DOHH2 (cell line): ENCODE measurements around the gene GMDS.

Source experiments
- H3F3A ChIP-seq: fragments of 200-600 bp; sonication (generic), shearing (Covaris generic); 2 replicates; pipeline ENCODE4 v1.6.0; 2016; ENCODE audit warnings: antibody characterized with exemption, mild to moderate bottlenecking; ENCODE audit not compliant: control insufficient read depth, insufficient read depth
- H3K27ac ChIP-seq: fragments of 200-600 bp; sonication (generic); 2 replicates; pipeline ENCODE4 v1.5.1; 2014; ENCODE audit warnings: low read depth, mild to moderate bottlenecking, low read length, moderate library complexity
- H3K27me3 ChIP-seq: fragments of 200-600 bp; sonication (generic); 2 replicates; pipeline ENCODE4 v1.6.1; 2014; ENCODE audit warnings: mild to moderate bottlenecking, low read length, mixed read lengths; ENCODE audit not compliant: control insufficient read depth
- H3K36me3 ChIP-seq: fragments of 200-600 bp; sonication (generic); 2 replicates; pipeline ENCODE4 v1.6.1; 2014; ENCODE audit warnings: mild to moderate bottlenecking, low read length, moderate library complexity, mixed read lengths; ENCODE audit not compliant: control insufficient read depth
- H3K4me1 ChIP-seq: fragments of 200-600 bp; sonication (generic); 2 replicates; pipeline ENCODE4 v1.6.1; 2014; ENCODE audit warnings: mild to moderate bottlenecking, low read length, mixed read lengths; ENCODE audit not compliant: control insufficient read depth
- H3K4me2 ChIP-seq: fragments of 200-600 bp; sonication (generic); 2 replicates; pipeline ENCODE4 v1.6.0; 2014; ENCODE audit warnings: mild to moderate bottlenecking, low read length, moderate library complexity
- H3K4me3 ChIP-seq: fragments of 200-600 bp; sonication (generic); 2 replicates; pipeline ENCODE4 v1.5.1; 2014; ENCODE audit warnings: mild to moderate bottlenecking, low read length, mixed read lengths
- H3K79me2 ChIP-seq: fragments of 200-600 bp; sonication (generic); 2 replicates; pipeline ENCODE4 v1.6.1; 2014; ENCODE audit warnings: mild to moderate bottlenecking, low read length, mixed read lengths; ENCODE audit not compliant: control insufficient read depth
- H3K9me2 ChIP-seq: fragments of 200-600 bp; sonication (generic); replicated peaks from 2 replicates; pipeline ENCODE4 v1.6.1; 2014; ENCODE audit warnings: mild to moderate bottlenecking, low read length, mixed read lengths; ENCODE audit not compliant: control insufficient read depth
- H3K9me3 ChIP-seq: fragments of 200-600 bp; sonication (generic); 2 replicates; pipeline ENCODE4 v1.6.1; 2014; ENCODE audit warnings: antibody characterized with exemption, low read length, mixed read lengths; ENCODE audit not compliant: control insufficient read depth, insufficient read depth
- H4K20me1 ChIP-seq: fragments of 200-600 bp; sonication (generic); 2 replicates; pipeline ENCODE4 v1.6.0; 2014; ENCODE audit warnings: low read depth, mild to moderate bottlenecking, antibody characterized with exemption, low read length, moderate library complexity; ENCODE audit not compliant: control insufficient read depth, insufficient read depth
- CTCF ChIP-seq: fragments of 200-600 bp; sonication (generic); IDR thresholded peaks from one replicate; pipeline ENCODE4 v1.5.1; 2014; ENCODE audit warnings: antibody characterized with exemption, mild to moderate bottlenecking, low read depth, low read length; ENCODE audit not compliant: poor library complexity, severe bottlenecking
- EZH2phosphoT487 ChIP-seq: fragments of 200-600 bp; sonication (generic); IDR thresholded peaks from 2 replicates; pipeline ENCODE4 v1.6.1; 2017; ENCODE audit warnings: borderline replicate concordance, mild to moderate bottlenecking, antibody characterized with exemption, low read length, moderate library complexity, mixed read lengths

The GMDS gene

GRCh38 chr6:2102316-2102883, 143.0 kb downstream of the GMDS start:
- no peaks in the 10 kb centered on the region for H3K79me2 ChIP-seq
- H3F3A ChIP-seq = 0 out of 2 replicates have a peak, but pooled peaks cover 2% of the 10 kb centered on the region
- H3K4me3 ChIP-seq = no peak overlapping the region
- no peak overlapping the region for H3K4me2 ChIP-seq
- H3K27ac ChIP-seq = no peak overlapping the region
- H3K4me1 ChIP-seq = no peaks in the 10 kb centered on the region
- TF ChIP-seq CTCF (no peak), EZH2phosphoT487 (no peak)
- no peaks in the 10 kb centered on the region for H3K9me3 ChIP-seq
- no peaks in the 10 kb centered on the region for H4K20me1 ChIP-seq
- no peaks in the 10 kb centered on the region for H3K9me2 ChIP-seq
- H3K36me3 ChIP-seq = no peaks in the 10 kb centered on the region
- H3K27me3 ChIP-seq = no peaks in the 10 kb centered on the region

GRCh38 chr6:2101213-2101612, 144.2 kb downstream of the GMDS start:
- Histone ChIP-seq H3K4me1 (no peaks in the 10 kb centered on the region), H3K9me2 (no peaks in the 10 kb centered on the region), H3K27me3 (no peaks in the 10 kb centered on the region), H3K79me2 (no peaks in the 10 kb centered on the region), H3K27ac (no peak overlapping the region), H3F3A (0 out of 2 replicates have a peak, but pooled peaks cover 2% of the 10 kb centered on the region), H4K20me1 (no peaks in the 10 kb centered on the region), H3K4me2 (no peak overlapping the region), H3K9me3 (no peaks in the 10 kb centered on the region), H3K36me3 (no peaks in the 10 kb centered on the region), H3K4me3 (no peak overlapping the region)
- TF ChIP-seq EZH2phosphoT487 (no peak), CTCF (no peak)

- no peaks in the 10 kb centered on the region for H3K9me3 ChIP-seq
- H3K9me2 ChIP-seq = no peaks in the 10 kb centered on the region
- no peaks in the 10 kb centered on the region for H3K27me3 ChIP-seq
- H3K79me2 ChIP-seq = no peaks in the 10 kb centered on the region
- H3K4me2 ChIP-seq = no peak overlapping the region
- H3K27ac ChIP-seq = no peak overlapping the region
- TF ChIP-seq EZH2phosphoT487 = no peak
- no peak for TF ChIP-seq CTCF
- no peaks in the 10 kb centered on the region for H3K4me1 ChIP-seq
- H3K4me3 ChIP-seq = no peak overlapping the region
- no peaks in the 10 kb centered on the region for H4K20me1 ChIP-seq
- no peaks in the 10 kb centered on the region for H3K36me3 ChIP-seq
- H3F3A ChIP-seq = no peaks in the 10 kb centered on the region
Measured at GRCh38 chr6:2099870-2100269, 145.5 kb downstream of the GMDS start.

- Histone ChIP-seq H3K9me3 (no peaks in the 10 kb centered on the region), H3K79me2 (no peaks in the 10 kb centered on the region), H4K20me1 (no peaks in the 10 kb centered on the region), H3F3A (no peaks in the 10 kb centered on the region), H3K4me2 (no peak overlapping the region), H3K27ac (no peak overlapping the region), H3K4me3 (no peak overlapping the region), H3K27me3 (no peaks in the 10 kb centered on the region), H3K4me1 (no peaks in the 10 kb centered on the region), H3K36me3 (no peaks in the 10 kb centered on the region), H3K9me2 (no peaks in the 10 kb centered on the region)
- TF ChIP-seq EZH2phosphoT487 = no peak
- TF ChIP-seq CTCF = no peak
Measured at GRCh38 chr6:2097464-2097863, 147.9 kb downstream of the GMDS start.
